Spleen (tissue), 11 donors: ENCODE measurements around the gene TSHZ2. TPM values are rescaled to one million over a fixed set of nuclear protein-coding genes. Genes with fewer than 3 reads are reported as not detected.
"Not testable (repeated sequence)": the region's sequence is repeated elsewhere in the genome, so short reads cannot be mapped to it uniquely, and the experiment has no call there.

Experiments used
- DNase-seq: peaks from one replicate; pipeline ENCODE4 v3.0.0-alpha.2; 2020
- H3K27ac ChIP-seq, 8 donors: fragments of 200-600 bp; sonication (generic) in 7 of 8; 1 replicate in 4 of 8; 2 replicates in 4 of 8; pipeline versions ENCODE4 v1.5.0 to v1.8.0; 2016 to 2021; ENCODE audit warnings: inconsistent platforms in 4 of 8, mild to moderate bottlenecking in 4 of 8, moderate library complexity in 1 of 8
- H3K27me3 ChIP-seq, 7 donors: fragments of 200-600 bp; sonication (generic) in 6 of 7; replicated peaks in 1 of 7; 1 replicate in 4 of 7; 2 replicates in 3 of 7; pipeline versions ENCODE4 v1.5.0 to v1.8.0; 2016 to 2021; ENCODE audit warnings: inconsistent platforms in 3 of 7, mild to moderate bottlenecking in 1 of 7
- H3K36me3 ChIP-seq, 6 donors: fragments of 200-600 bp; sonication (generic) in 5 of 6; 1 replicate in 4 of 6; 2 replicates in 2 of 6; pipeline versions ENCODE4 v1.5.0 to v1.8.0; 2016 to 2021; ENCODE audit warnings: inconsistent platforms in 2 of 6
- H3K4me1 ChIP-seq, 6 donors: fragments of 200-600 bp; sonication (generic) in 5 of 6; 1 replicate in 3 of 6; 2 replicates in 3 of 6; pipeline versions ENCODE4 v1.5.0 to v1.8.0; 2016 to 2021; ENCODE audit warnings: inconsistent platforms in 3 of 6
- H3K4me3 ChIP-seq, 8 donors: fragments of 200-600 bp; sonication (generic) in 7 of 8; 1 replicate in 4 of 8; 2 replicates in 4 of 8; pipeline versions ENCODE4 v1.5.0 to v1.8.0; 2016 to 2021; ENCODE audit warnings: inconsistent platforms in 4 of 8, mild to moderate bottlenecking in 4 of 8, moderate library complexity in 2 of 8
- H3K9me3 ChIP-seq, 8 donors: fragments of 200-600 bp; sonication (generic) in 7 of 8; 1 replicate in 4 of 8; 2 replicates in 4 of 8; pipeline versions ENCODE4 v1.5.0 to v1.8.0; 2016 to 2021; ENCODE audit warnings: inconsistent platforms in 4 of 8
- CTCF ChIP-seq, 11 experiments: fragments of 200-600 bp in 7 of 11; fragments of 450-650 bp in 4 of 11; sonication (generic) in 4 of 11; IDR thresholded peaks in 8 of 11; conservative IDR thresholded peaks in 3 of 11; 1 replicate in 7 of 11; 2 replicates in 4 of 11; pipeline versions ENCODE4 v1.4.0 to v1.8.0; 2016 to 2021; ENCODE audit warnings: antibody characterized with exemption in 11 of 11, inconsistent platforms in 4 of 11, mild to moderate bottlenecking in 1 of 11
- POLR2A ChIP-seq, 3 donors: fragments of 450-650 bp; IDR thresholded peaks; one replicate each; pipeline ENCODE4 v1.5.1; 2017; ENCODE audit warnings: antibody characterized with exemption in 3 of 3, mild to moderate bottlenecking in 1 of 3
- POLR2AphosphoS5 ChIP-seq, 3 donors: sonication (generic); formaldehyde crosslinking; IDR thresholded peaks; one replicate each; pipeline ENCODE4 v1.5.1; 2017; ENCODE audit warnings: antibody characterized with exemption in 3 of 3
- WGBS, 5 donors: extraction: QIAGEN DNeasy Blood & Tissue Kit in 3 of 5; methylation state at CpG; one replicate each; pipeline versions ENCODE4 v1.1.5 to v1.1.7; 2013 to 2018; 5-methylcytosine and 5-hydroxymethylcytosine counted together
- intact Hi-C: fragments of 100-400 bp; cut with DNase I; formaldehyde crosslinking; loops from one replicate; pipeline ENCODE4 v1.15.0; 2023; ENCODE audit warnings: low total_unique reads
- polyA plus RNA-seq, 3 donors: library from polyadenylated mRNA; stranded (reverse); fragments of 200-250 nt; gene quantifications; one replicate each; pipeline ENCODE4 v1.2.1, GENCODE V29; 2013
- total RNA-seq, 7 donors: library from RNA; depleted of rRNA in 3 of 7; stranded (reverse); fragments of >200 nt in 3 of 7; fragmentation: NEBNext Ultra II Directional in 4 of 7; extraction: Animal tissue kit (Norgen Biotek cat#: 25700) in 4 of 7; gene quantifications; one replicate each; pipeline versions ENCODE4 v1.1.0 to v1.2.1, GENCODE V29; 2016 to 2021
- donor health status: healthy with polysubstance abuse.
- donor health status: DM: no; HTN: no; CAD: no; lungs with moderate emphysema.
- donor health status: DM: no; HTN: no; CAD: no.
- donor health status: Bipolar disorder and iron deficiency.
- donor health status: healthy.
- donor health status: DM: no; HTN: no; CAD: no.
- donor health status: DM: yes; HTN: yes; CAD: no.

The TSHZ2 gene
- total and polyA plus RNA-seq, 10 donors: 0.86 to 19.2 (median 15.7) TPM

DNA sequence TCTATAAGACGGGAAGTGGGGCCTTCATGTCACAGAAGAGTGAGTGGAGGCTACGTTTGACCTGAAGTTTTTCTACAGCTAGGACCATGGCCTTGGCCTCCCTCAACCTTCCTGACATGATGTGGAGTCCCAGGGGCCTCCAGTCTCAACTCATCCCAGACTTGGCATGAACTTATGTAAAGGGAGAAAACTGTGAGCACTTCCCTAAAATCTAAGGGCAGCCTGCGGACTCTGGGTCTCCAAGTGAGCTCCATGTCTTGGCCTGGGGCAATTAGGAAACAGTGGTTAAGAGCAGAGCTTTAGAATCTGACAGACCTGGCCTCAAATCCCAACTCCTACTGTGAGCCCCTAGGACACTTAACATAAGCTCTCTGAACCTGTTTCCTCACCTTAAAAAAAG is 439.0 kb downstream of the TSHZ2 start:
- intact Hi-C loops: loop anchor here (10.0 kb wide), 1 partner anchor 534 kb away; no protein-coding TSS in a partner anchor
- no peak for DNase-seq
- Histone ChIP-seq H3K4me3 (no peak overlapping the region), H3K9me3 (no peaks in the 10 kb centered on the region), H3K27ac (no peak overlapping the region), H3K36me3 (no peaks in the 10 kb centered on the region), H3K4me1 (peaks cover 0 to 15% (median 1%) of the 10 kb centered on the region in 6 donors), H3K27me3 (no peaks in the 10 kb centered on the region)
- TF ChIP-seq POLR2A (IDR thresholded peaks at IDR 0.05) (no peak), CTCF (IDR thresholded peaks at IDR 0.05 in 8 of 11, conservative IDR thresholded peaks at IDR 0.05 in 3 of 11) (no peak), POLR2AphosphoS5 (IDR thresholded peaks at IDR 0.05) (no peak)
- WGBS, 5 donors: 62 to 90% (median 73%) methylated on average over 3 of the region's 3 CpGs

GRCh38 chr20:53411891-53412290 is 439.7 kb downstream of the TSHZ2 start:
- Histone ChIP-seq H3K27me3 (no peaks in the 10 kb centered on the region), H3K9me3 (no peaks in the 10 kb centered on the region), H3K4me1 (peaks cover 0 to 15% (median 1%) of the 10 kb centered on the region in 6 donors), H3K36me3 (no peaks in the 10 kb centered on the region), H3K27ac (no peak overlapping the region), H3K4me3 (no peak overlapping the region)
- DNase-seq: no peak
- TF ChIP-seq POLR2AphosphoS5 (IDR thresholded peaks at IDR 0.05) (no peak), POLR2A (IDR thresholded peaks at IDR 0.05) (no peak), CTCF (IDR thresholded peaks at IDR 0.05 in 8 of 11, conservative IDR thresholded peaks at IDR 0.05 in 3 of 11) (no peak)
- intact Hi-C loops: loop anchor here (10.0 kb wide), 1 partner anchor 533 kb away; no protein-coding TSS in a partner anchor
- 84 to 91% (median 88%) methylated on average over 4 of the region's 4 CpGs for WGBS, 5 donors

- H3K9me3 ChIP-seq: no peaks in the 10 kb centered on the region
- WGBS, 5 donors: 70 to 81% (median 75%) methylated on average over 13 of the region's 13 CpGs
- peak overlapping the region in 2 of 8 donors; percentile 7 to 40 for H3K4me3 ChIP-seq
- H3K27me3 ChIP-seq: no peaks in the 10 kb centered on the region
- peaks cover 0 to 15% (median 1%) of the 10 kb centered on the region in 6 donors for H3K4me1 ChIP-seq
- no peak for DNase-seq
- TF ChIP-seq CTCF (IDR thresholded peaks at IDR 0.05 in 8 of 11, conservative IDR thresholded peaks at IDR 0.05 in 3 of 11) (no peak), POLR2AphosphoS5 (IDR thresholded peaks at IDR 0.05) (no peak), POLR2A (IDR thresholded peaks at IDR 0.05) (no peak)
- no peaks in the 10 kb centered on the region for H3K36me3 ChIP-seq
- intact Hi-C loops: loop anchor here (10.0 kb wide), 1 partner anchor 532 kb away; no protein-coding TSS in a partner anchor
- no peak overlapping the region for H3K27ac ChIP-seq
Observed at GRCh38 chr20:53412577-53413185, 440.5 kb downstream of the TSHZ2 start.

GRCh38 chr20:53413186-53413631 is 441.1 kb downstream of the TSHZ2 start:
- 31 to 55% (median 35%) methylated on average over 15 of the region's 15 CpGs for WGBS, 5 donors
- Histone ChIP-seq H3K4me3 (peak overlapping the region in 2 of 8 donors; percentile 7 to 40), H3K27me3 (no peaks in the 10 kb centered on the region), H3K27ac (no peak overlapping the region), H3K36me3 (no peaks in the 10 kb centered on the region), H3K9me3 (no peaks in the 10 kb centered on the region), H3K4me1 (peaks cover 0 to 15% (median 1%) of the 10 kb centered on the region in 6 donors)
- TF ChIP-seq POLR2A (IDR thresholded peaks at IDR 0.05) (no peak), CTCF (IDR thresholded peaks at IDR 0.05 in 8 of 11, conservative IDR thresholded peaks at IDR 0.05 in 3 of 11) (peak; percentile 22 to 67 (median 61)), POLR2AphosphoS5 (IDR thresholded peaks at IDR 0.05) (peak in 1 of 3 donors; percentile 23)
- intact Hi-C loops: loop anchor here (10.0 kb wide), 1 partner anchor 532 kb away; no protein-coding TSS in a partner anchor
- peak; percentile 87 for DNase-seq

DNA sequence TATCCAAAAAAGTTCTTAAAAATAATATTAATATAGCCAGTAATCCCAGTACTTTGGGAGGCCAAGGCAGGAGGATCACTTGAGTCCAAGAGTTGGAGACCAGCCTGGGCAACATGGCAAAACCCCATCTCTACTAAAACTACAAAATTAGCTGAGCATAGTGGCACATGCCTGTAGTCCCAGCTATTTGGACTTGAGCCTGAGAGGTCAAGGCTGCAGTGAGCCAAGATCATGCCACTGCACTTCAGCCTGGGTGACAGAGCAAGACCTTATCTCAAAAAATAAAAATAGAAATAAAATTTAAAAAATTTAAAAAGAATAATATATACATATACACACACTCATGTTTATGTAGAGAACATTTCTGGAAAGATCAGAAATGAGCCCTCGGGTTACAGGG is 441.7 kb downstream of the TSHZ2 start:
- not testable (repeated sequence) for H3K36me3 ChIP-seq, H3K27me3 ChIP-seq, DNase-seq, H3K27ac ChIP-seq, H3K9me3 ChIP-seq, H3K4me3 ChIP-seq
- 76 to 92% (median 86%) methylated on average over 1 of the region's 1 CpG for WGBS, 5 donors
- H3K4me1 ChIP-seq: peaks cover 0 to 12% (median 0%) of the 10 kb centered on the region in 6 donors
- intact Hi-C loops: loop anchor here (10.0 kb wide), 1 partner anchor 531 kb away; no protein-coding TSS in a partner anchor
